GOT3 (cell line): ENCODE measurements around the gene CDCP1.

ENCODE experiments used
- DNase-seq: peaks from one replicate; lab custom pipeline; 2025; ENCODE audit warnings: mixed read lengths; lab: John Stamatoyannopoulos, UW

Gene CDCP1

GRCh38 chr3:45113625-45114050, 32.5 kb downstream of the CDCP1 start:
- no peak for DNase-seq

- no peak for DNase-seq
These were observed 33.2 kb downstream of the CDCP1 start for GRCh38 chr3:45112939-45113338.

GRCh38 chr3:45110509-45110833, 35.7 kb downstream of the CDCP1 start:
- no peak for DNase-seq

- DNase-seq = no peak
These were observed 36.2 kb downstream of the CDCP1 start for GRCh38 chr3:45109771-45110508.

GRCh38 chr3:45106874-45107273, 39.3 kb downstream of the CDCP1 start:
- no peak for DNase-seq

- DNase-seq = no peak
These were observed 40.1 kb downstream of the CDCP1 start for GRCh38 chr3:45105855-45106671.

GRCh38 chr3:45104715-45105711, 41.2 kb downstream of the CDCP1 start:
- DNase-seq = no peak

GRCh38 chr3:45103753-45104714, 42.1 kb downstream of the CDCP1 start:
- DNase-seq = no peak

- no peak for DNase-seq
These were observed 42.8 kb downstream of the CDCP1 start for GRCh38 chr3:45103334-45103733.

- no peak for DNase-seq
These were observed 45.2 kb downstream of the CDCP1 start for GRCh38 chr3:45100981-45101407.

GRCh38 chr3:45098310-45098709, 47.9 kb downstream of the CDCP1 start:
- DNase-seq = no peak

GRCh38 chr3:45097296-45097883, 48.8 kb downstream of the CDCP1 start:
- DNase-seq = no peak

GRCh38 chr3:45095916-45096526, 50.2 kb downstream of the CDCP1 start:
- DNase-seq = no peak

- no peak for DNase-seq
These were observed 53.0 kb downstream of the CDCP1 start for GRCh38 chr3:45093176-45093575.

GRCh38 chr3:45092132-45093031, 53.8 kb downstream of the CDCP1 start:
- no peak for DNase-seq

GRCh38 chr3:45090855-45091254, 55.3 kb downstream of the CDCP1 start:
- no peak for DNase-seq

GRCh38 chr3:45088543-45089358, 57.4 kb downstream of the CDCP1 start:
- DNase-seq = no peak

GRCh38 chr3:45087155-45087554, 59.0 kb downstream of the CDCP1 start:
- DNase-seq = no peak
